ENCODE data around the gene NR3C1. TPM values are rescaled to one million over a fixed set of nuclear protein-coding genes. Genes with fewer than 3 reads are reported as not detected.

The NR3C1 gene
- total RNA-seq, 1 experiment from 2014 or later: 12.7 TPM

GRCh38 chr5:143258559-143259253 is 144.8 kb downstream of the NR3C1 start:
- no peaks in the 10 kb centered on the region for H3K36me3 ChIP-seq (ENCODE audit: insufficient read depth, low read length, poor library complexity, severe bottlenecking)
- no peaks in the 10 kb centered on the region for H3K4me1 ChIP-seq (ENCODE audit: insufficient read depth, low read length, poor library complexity, severe bottlenecking)
- no peaks in the 10 kb centered on the region for H3K27me3 ChIP-seq (replicated peaks; ENCODE audit: insufficient read depth, low read depth, low read length, poor library complexity)
- no peaks in the 10 kb centered on the region for H3K9me3 ChIP-seq (ENCODE audit: low read depth, low read length, poor library complexity, severe bottlenecking)
- no TSS peak for BruUV-seq (replicated peaks)
- POLR2A ChIA-PET (ENCODE audit: low non-redundant PET): no interaction called here
- intact Hi-C loops (cut with micrococcal nuclease; ENCODE audit: unreplicated experiment): no loop called here
- CTCF ChIA-PET: no interaction called here
- TF ChIP-seq, protein P1, sequence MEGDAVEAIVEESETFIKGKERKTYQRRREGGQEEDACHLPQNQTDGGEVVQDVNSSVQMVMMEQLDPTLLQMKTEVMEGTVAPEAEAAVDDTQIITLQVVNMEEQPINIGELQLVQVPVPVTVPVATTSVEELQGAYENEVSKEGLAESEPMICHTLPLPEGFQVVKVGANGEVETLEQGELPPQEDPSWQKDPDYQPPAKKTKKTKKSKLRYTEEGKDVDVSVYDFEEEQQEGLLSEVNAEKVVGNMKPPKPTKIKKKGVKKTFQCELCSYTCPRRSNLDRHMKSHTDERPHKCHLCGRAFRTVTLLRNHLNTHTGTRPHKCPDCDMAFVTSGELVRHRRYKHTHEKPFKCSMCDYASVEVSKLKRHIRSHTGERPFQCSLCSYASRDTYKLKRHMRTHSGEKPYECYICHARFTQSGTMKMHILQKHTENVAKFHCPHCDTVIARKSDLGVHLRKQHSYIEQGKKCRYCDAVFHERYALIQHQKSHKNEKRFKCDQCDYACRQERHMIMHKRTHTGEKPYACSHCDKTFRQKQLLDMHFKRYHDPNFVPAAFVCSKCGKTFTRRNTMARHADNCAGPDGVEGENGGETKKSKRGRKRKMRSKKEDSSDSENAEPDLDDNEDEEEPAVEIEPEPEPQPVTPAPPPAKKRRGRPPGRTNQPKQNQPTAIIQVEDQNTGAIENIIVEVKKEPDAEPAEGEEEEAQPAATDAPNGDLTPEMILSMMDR (conservative IDR thresholded peaks at IDR 0.05; ENCODE audit: low read depth, low read length): no peak
- TF ChIP-seq EZH2 (IDR thresholded peaks at IDR 0.05; ENCODE audit: borderline replicate concordance, low read depth, low read length, poor library complexity, severe bottlenecking): no peak
- no peak overlapping the region for H3K4me3 ChIP-seq (ENCODE audit: low read depth, low read length, poor library complexity, severe bottlenecking)
- no peak overlapping the region for H3K27ac ChIP-seq (ENCODE audit: low read depth, low read length, poor library complexity, severe bottlenecking)
- no peak for DNase-seq (ENCODE audit: low spot score)

DNA sequence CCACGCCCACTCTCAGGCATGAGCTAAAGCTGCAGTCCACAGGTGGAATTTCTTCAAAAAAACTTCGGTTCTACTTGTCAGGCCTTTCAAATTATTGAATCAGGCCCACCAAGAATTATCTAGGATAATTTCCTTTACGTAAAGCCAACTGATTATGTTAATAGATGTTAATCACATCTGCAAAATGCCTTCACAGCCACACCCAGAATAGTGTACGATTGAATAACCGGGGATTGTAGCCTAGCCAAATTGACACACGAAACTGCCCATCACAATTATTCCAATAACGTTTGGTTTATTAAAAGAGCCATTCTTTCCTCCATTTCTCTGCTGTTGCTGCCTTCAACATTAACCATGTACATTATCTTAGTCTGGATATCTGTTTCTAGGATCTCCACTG is 148.7 kb downstream of the NR3C1 start:
- no peaks in the 10 kb centered on the region for H3K4me1 ChIP-seq (ENCODE audit: insufficient read depth, low read length, poor library complexity, severe bottlenecking)
- no peak for DNase-seq (ENCODE audit: low spot score)
- CTCF ChIA-PET: no interaction called here
- no peaks in the 10 kb centered on the region for H3K36me3 ChIP-seq (ENCODE audit: insufficient read depth, low read length, poor library complexity, severe bottlenecking)
- no peaks in the 10 kb centered on the region for H3K27me3 ChIP-seq (replicated peaks; ENCODE audit: insufficient read depth, low read depth, low read length, poor library complexity)
- no TSS peak for BruUV-seq (replicated peaks)
- H3K4me3 ChIP-seq (ENCODE audit: low read depth, low read length, poor library complexity, severe bottlenecking): no peak overlapping the region
- H3K27ac ChIP-seq (ENCODE audit: low read depth, low read length, poor library complexity, severe bottlenecking): no peak overlapping the region
- intact Hi-C loops (cut with micrococcal nuclease; ENCODE audit: unreplicated experiment): no loop called here
- H3K9me3 ChIP-seq (ENCODE audit: low read depth, low read length, poor library complexity, severe bottlenecking): no peaks in the 10 kb centered on the region
- TF ChIP-seq, protein P1 (conservative IDR thresholded peaks at IDR 0.05; ENCODE audit: low read depth, low read length): no peak
- no peak for TF ChIP-seq EZH2 (IDR thresholded peaks at IDR 0.05; ENCODE audit: borderline replicate concordance, low read depth, low read length, poor library complexity, severe bottlenecking)
- POLR2A ChIA-PET (ENCODE audit: low non-redundant PET): no interaction called here

GRCh38 chr5:143251946-143252345 is 151.5 kb downstream of the NR3C1 start:
- Histone ChIP-seq H3K36me3 (ENCODE audit: insufficient read depth, low read length, poor library complexity, severe bottlenecking) (no peaks in the 10 kb centered on the region), H3K27ac (ENCODE audit: low read depth, low read length, poor library complexity, severe bottlenecking) (no peak overlapping the region), H3K4me1 (ENCODE audit: insufficient read depth, low read length, poor library complexity, severe bottlenecking) (peaks cover 5% of the 10 kb centered on the region), H3K4me3 (ENCODE audit: low read depth, low read length, poor library complexity, severe bottlenecking) (no peak overlapping the region), H3K9me3 (ENCODE audit: low read depth, low read length, poor library complexity, severe bottlenecking) (no peaks in the 10 kb centered on the region), H3K27me3 (replicated peaks; ENCODE audit: insufficient read depth, low read depth, low read length, poor library complexity) (no peaks in the 10 kb centered on the region)
- TF ChIP-seq, protein P1 (conservative IDR thresholded peaks at IDR 0.05; ENCODE audit: low read depth, low read length): no peak
- no peak for TF ChIP-seq EZH2 (IDR thresholded peaks at IDR 0.05; ENCODE audit: borderline replicate concordance, low read depth, low read length, poor library complexity, severe bottlenecking)
- intact Hi-C loops (cut with micrococcal nuclease; ENCODE audit: unreplicated experiment): no loop called here
- DNase-seq (ENCODE audit: low spot score): no peak
- BruUV-seq (replicated peaks): no TSS peak
- CTCF ChIA-PET: no interaction called here
- POLR2A ChIA-PET (ENCODE audit: low non-redundant PET): no interaction called here

All from A673 (cell line).